Measurements from ENCODE around the gene SENP6. TPM values are rescaled to one million over a fixed set of nuclear protein-coding genes. Genes with fewer than 3 reads are reported as not detected.
A peak's percentile ranks its signal among the peaks of the same experiment; 100 is the strongest.
"Not testable (repeated sequence)": the region's sequence is repeated elsewhere in the genome, so short reads cannot be mapped to it uniquely, and the experiment has no call there.

The SENP6 gene
- total and polyA plus RNA-seq, 2 experiments from 2014 or later: 35.9 to 102 TPM

DNA sequence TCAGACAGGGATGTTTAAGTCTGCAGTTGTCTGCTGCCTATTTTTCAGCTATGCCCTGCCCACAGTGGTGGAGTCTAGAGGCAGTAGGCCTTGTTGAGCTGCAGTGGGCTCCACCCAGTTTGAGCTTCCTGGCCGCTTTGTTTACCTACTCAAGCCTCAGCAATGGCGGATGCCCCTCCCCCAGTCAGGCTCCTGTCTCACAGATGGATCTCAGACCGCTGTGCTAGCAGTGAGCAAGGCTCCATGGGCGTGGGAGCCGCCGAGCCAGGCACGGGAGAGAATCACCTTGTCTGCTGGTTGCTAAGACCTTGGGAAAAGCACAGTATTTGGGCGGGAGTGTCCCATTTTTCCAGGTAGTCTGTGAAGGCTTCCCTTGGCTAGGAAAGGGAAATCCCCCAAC is 86.3 kb downstream of the SENP6 start:
- not testable (repeated sequence) for H3K4me1 ChIP-seq (ENCODE audit: insufficient read depth); H3K36me3 ChIP-seq (replicated peaks; ENCODE audit: insufficient read depth, low read depth)
- 95% methylated on average over 8 of the region's 8 CpGs for WGBS (ENCODE audit: low lambda C conversion rate, missing lambda C conversion rate)

DNA sequence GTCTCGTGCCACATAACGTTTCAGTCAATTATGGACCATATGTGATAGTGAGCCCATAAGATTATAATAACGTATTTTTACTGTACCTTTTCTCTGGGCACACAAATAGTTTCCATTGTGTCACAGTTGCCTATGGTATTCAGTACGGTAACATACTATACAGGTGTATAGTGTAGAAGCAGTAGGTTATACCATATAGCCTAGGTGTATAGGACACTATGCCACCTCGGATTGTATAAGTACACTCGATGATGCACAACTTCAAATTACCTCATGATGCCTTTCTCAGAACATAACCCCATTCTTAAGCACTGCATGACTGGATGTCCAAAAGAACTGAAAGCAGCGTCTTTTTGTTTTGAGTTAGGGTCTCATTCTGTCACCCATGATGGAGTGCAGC is 87.9 kb downstream of the SENP6 start:
- no peaks in the 10 kb centered on the region for H3K9me2 ChIP-seq (replicated peaks; ENCODE audit: insufficient read depth)
- H3K4me3 ChIP-seq: no peak overlapping the region
- H3K4me2 ChIP-seq: no peak overlapping the region
- no peaks in the 10 kb centered on the region for H3K9me3 ChIP-seq (ENCODE audit: low read depth)
- H2AFZ ChIP-seq: no peak overlapping the region
- no peaks in the 10 kb centered on the region for H4K20me1 ChIP-seq (ENCODE audit: insufficient read depth, poor library complexity, severe bottlenecking)
- TF ChIP-seq EZH2phosphoT487 (IDR thresholded peaks at IDR 0.05; ENCODE audit: low read depth, severe bottlenecking, unreplicated experiment) (no peak), EZH2 (IDR thresholded peaks at IDR 0.05; ENCODE audit: borderline replicate concordance) (no peak)
- TF ChIP-seq, protein P1, sequence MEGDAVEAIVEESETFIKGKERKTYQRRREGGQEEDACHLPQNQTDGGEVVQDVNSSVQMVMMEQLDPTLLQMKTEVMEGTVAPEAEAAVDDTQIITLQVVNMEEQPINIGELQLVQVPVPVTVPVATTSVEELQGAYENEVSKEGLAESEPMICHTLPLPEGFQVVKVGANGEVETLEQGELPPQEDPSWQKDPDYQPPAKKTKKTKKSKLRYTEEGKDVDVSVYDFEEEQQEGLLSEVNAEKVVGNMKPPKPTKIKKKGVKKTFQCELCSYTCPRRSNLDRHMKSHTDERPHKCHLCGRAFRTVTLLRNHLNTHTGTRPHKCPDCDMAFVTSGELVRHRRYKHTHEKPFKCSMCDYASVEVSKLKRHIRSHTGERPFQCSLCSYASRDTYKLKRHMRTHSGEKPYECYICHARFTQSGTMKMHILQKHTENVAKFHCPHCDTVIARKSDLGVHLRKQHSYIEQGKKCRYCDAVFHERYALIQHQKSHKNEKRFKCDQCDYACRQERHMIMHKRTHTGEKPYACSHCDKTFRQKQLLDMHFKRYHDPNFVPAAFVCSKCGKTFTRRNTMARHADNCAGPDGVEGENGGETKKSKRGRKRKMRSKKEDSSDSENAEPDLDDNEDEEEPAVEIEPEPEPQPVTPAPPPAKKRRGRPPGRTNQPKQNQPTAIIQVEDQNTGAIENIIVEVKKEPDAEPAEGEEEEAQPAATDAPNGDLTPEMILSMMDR (IDR thresholded peaks at IDR 0.05; ENCODE audit: poor library complexity): no peak
- no peak overlapping the region for H3K27ac ChIP-seq
- H3K27me3 ChIP-seq: no peaks in the 10 kb centered on the region
- peaks cover 11% of the 10 kb centered on the region for H3K79me2 ChIP-seq
- no peak for DNase-seq (ENCODE audit: low spot score)
- H3K4me1 ChIP-seq (ENCODE audit: insufficient read depth): no peaks in the 10 kb centered on the region
- 89% methylated on average over 7 of the region's 7 CpGs for WGBS (ENCODE audit: low lambda C conversion rate, missing lambda C conversion rate)
- peaks cover 3% of the 10 kb centered on the region for H3K36me3 ChIP-seq (replicated peaks; ENCODE audit: insufficient read depth, low read depth)

More for the DNA sequence above, 86.3 kb downstream of the SENP6 start:
- H3K27me3 ChIP-seq; H3K4me3 ChIP-seq; H3K9me2 ChIP-seq (replicated peaks; ENCODE audit: insufficient read depth); H3K9me3 ChIP-seq (ENCODE audit: low read depth); H4K20me1 ChIP-seq (ENCODE audit: insufficient read depth, poor library complexity, severe bottlenecking); H3K27ac ChIP-seq; H3K4me2 ChIP-seq; DNase-seq (ENCODE audit: low spot score); H2AFZ ChIP-seq: not testable (repeated sequence)
- H3K79me2 ChIP-seq: peaks cover 15% of the 10 kb centered on the region

DNA sequence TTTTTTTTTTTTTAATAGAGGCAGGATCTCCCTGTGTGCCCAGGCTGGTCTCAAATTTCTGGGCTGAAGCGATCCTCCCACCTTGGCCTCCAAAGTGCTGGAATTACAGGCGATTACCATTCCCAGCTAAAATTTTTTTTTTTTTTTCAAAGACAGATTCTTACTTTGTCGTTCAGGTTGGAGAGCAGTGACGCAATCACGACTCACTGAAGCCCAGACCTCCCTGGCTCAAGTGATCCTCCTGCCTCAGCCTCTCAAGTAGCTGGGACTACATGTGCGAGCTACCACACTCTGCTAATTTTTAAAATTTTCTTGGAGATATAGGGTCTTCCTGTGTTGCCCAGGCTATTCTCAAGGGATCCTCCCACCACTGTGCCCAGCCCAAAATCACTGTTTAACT is 89.3 kb downstream of the SENP6 start:
- no peak for DNase-seq (ENCODE audit: low spot score)
- Histone ChIP-seq H3K9me2 (replicated peaks; ENCODE audit: insufficient read depth) (no peaks in the 10 kb centered on the region), H3K27me3 (no peaks in the 10 kb centered on the region), H2AFZ (no peak overlapping the region), H3K4me3 (no peak overlapping the region), H3K27ac (no peak overlapping the region), H3K79me2 (no peaks in the 10 kb centered on the region), H3K4me1 (ENCODE audit: insufficient read depth) (no peaks in the 10 kb centered on the region), H3K9me3 (ENCODE audit: low read depth) (no peaks in the 10 kb centered on the region), H3K4me2 (no peak overlapping the region), H4K20me1 (ENCODE audit: insufficient read depth, poor library complexity, severe bottlenecking) (no peaks in the 10 kb centered on the region), H3K36me3 (replicated peaks; ENCODE audit: insufficient read depth, low read depth) (no peaks in the 10 kb centered on the region)
- TF ChIP-seq EZH2phosphoT487 (IDR thresholded peaks at IDR 0.05; ENCODE audit: low read depth, severe bottlenecking, unreplicated experiment) (no peak), EZH2 (IDR thresholded peaks at IDR 0.05; ENCODE audit: borderline replicate concordance) (no peak)
- TF ChIP-seq, protein P1 (IDR thresholded peaks at IDR 0.05; ENCODE audit: poor library complexity): no peak
- WGBS (ENCODE audit: low lambda C conversion rate, missing lambda C conversion rate): 91% methylated on average over 6 of the region's 6 CpGs

DNA sequence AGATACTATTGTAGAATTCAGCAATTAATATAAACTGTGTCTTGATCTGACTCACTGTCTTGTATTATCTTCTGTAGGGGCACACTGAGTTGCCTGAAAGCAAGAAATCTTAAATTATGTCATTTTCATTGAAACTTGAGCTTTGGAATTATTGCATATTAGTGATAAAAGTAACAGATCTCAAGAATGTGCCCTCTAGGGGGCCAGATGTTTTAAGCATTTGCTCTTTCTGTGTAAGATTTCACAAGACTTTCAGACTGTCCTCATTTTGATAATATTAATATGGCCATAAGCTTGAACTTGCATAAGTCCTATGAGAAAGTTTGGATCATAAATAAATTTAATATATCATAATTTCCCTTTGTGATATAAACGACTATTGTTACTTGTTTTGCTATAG is 91.9 kb downstream of the SENP6 start:
- no peak for TF ChIP-seq EZH2 (IDR thresholded peaks at IDR 0.05; ENCODE audit: borderline replicate concordance)
- TF ChIP-seq EZH2phosphoT487 (IDR thresholded peaks at IDR 0.05; ENCODE audit: low read depth, severe bottlenecking, unreplicated experiment): no peak
- TF ChIP-seq, protein P1 (IDR thresholded peaks at IDR 0.05; ENCODE audit: poor library complexity): peak; percentile 14
- no peak for DNase-seq (ENCODE audit: low spot score)
- Histone ChIP-seq H3K4me3 (no peak overlapping the region), H3K36me3 (replicated peaks; ENCODE audit: insufficient read depth, low read depth) (no peaks in the 10 kb centered on the region), H3K79me2 (no peaks in the 10 kb centered on the region), H3K27ac (no peak overlapping the region), H3K4me1 (ENCODE audit: insufficient read depth) (no peaks in the 10 kb centered on the region), H3K27me3 (no peaks in the 10 kb centered on the region), H3K4me2 (no peak overlapping the region), H3K9me2 (replicated peaks; ENCODE audit: insufficient read depth) (no peaks in the 10 kb centered on the region), H4K20me1 (ENCODE audit: insufficient read depth, poor library complexity, severe bottlenecking) (no peaks in the 10 kb centered on the region), H3K9me3 (ENCODE audit: low read depth) (no peaks in the 10 kb centered on the region), H2AFZ (no peak overlapping the region)
- WGBS (ENCODE audit: low lambda C conversion rate, missing lambda C conversion rate): 97% methylated on average over 1 of the region's 1 CpG

All from hepatocyte (in vitro differentiated cells).